K562 (cell line): ENCODE measurements around the gene SKOR1.

Experiments
- FOXJ3 ChIP-seq: sonication (generic); formaldehyde crosslinking; IDR thresholded peaks from 2 replicates; pipeline ENCODE4 v1.4.0; 2020; ENCODE audit warnings: mild to moderate bottlenecking, missing genetic modification reagents
- GTF2F1 ChIP-seq: IDR thresholded peaks from 2 replicates; pipeline ENCODE4 v1.6.1; 2011; ENCODE audit warnings: low read depth, low read length, improper control_type of control experiment
- NR3C1 ChIP-seq: sonication (generic); formaldehyde crosslinking; IDR thresholded peaks from 2 replicates; pipeline ENCODE4 v1.8.1; 2022; ENCODE audit warnings: missing genetic modification reagents
- POLR2AphosphoS5 ChIP-seq: IDR thresholded peaks from 2 replicates; pipeline ENCODE4 v1.6.1; 2011; ENCODE audit warnings: mild to moderate bottlenecking, low read depth, low read length, moderate library complexity; ENCODE audit not compliant: control insufficient read depth, insufficient read depth
- TRIM28 ChIP-seq: fragments of 450-650 bp; IDR thresholded peaks from 2 replicates; pipeline ENCODE4 v1.6.1; 2017
- TF ChIP-seq, protein P1 (sequence below), 3 experiments: IDR thresholded peaks in 2 of 3; conservative IDR thresholded peaks in 1 of 3; 2 replicates each; pipeline ENCODE4 v1.5.1; 2011 to 2012; ENCODE audit warnings: low read length in 3 of 3, mild to moderate bottlenecking in 3 of 3, control low read depth in 2 of 3, improper control_type of control experiment in 1 of 3, inconsistent platforms in 1 of 3, low read depth in 1 of 3, mixed read lengths in 1 of 3, moderate library complexity in 1 of 3; ENCODE audit not compliant: insufficient read depth in 2 of 3

DNA sequence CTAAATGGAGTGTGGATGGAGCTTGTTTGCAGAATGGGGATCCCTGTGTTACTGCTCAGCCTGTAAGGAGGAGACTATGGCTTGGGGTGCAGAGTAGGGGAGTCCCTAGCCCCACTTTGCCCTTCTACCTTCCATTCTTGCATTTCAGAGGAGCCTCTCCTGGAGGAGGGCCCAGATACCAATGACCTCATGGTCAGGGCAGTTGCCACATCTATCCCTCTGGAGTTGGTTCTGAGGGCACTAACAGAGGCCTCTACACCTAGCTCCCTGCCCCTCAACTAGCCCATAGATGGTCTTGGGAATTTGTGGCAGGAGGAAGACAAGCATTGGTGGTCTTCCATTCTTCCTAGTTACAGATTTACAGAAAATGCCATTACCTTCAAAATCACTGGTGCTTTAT lies 6.1 kb downstream of the SKOR1 start:
- TF ChIP-seq GTF2F1 (no peak), NR3C1 (CRISPR knock-in tag) (no peak), POLR2AphosphoS5 (no peak), TRIM28 (no peak), FOXJ3 (no peak)
- TF ChIP-seq, protein P1, sequence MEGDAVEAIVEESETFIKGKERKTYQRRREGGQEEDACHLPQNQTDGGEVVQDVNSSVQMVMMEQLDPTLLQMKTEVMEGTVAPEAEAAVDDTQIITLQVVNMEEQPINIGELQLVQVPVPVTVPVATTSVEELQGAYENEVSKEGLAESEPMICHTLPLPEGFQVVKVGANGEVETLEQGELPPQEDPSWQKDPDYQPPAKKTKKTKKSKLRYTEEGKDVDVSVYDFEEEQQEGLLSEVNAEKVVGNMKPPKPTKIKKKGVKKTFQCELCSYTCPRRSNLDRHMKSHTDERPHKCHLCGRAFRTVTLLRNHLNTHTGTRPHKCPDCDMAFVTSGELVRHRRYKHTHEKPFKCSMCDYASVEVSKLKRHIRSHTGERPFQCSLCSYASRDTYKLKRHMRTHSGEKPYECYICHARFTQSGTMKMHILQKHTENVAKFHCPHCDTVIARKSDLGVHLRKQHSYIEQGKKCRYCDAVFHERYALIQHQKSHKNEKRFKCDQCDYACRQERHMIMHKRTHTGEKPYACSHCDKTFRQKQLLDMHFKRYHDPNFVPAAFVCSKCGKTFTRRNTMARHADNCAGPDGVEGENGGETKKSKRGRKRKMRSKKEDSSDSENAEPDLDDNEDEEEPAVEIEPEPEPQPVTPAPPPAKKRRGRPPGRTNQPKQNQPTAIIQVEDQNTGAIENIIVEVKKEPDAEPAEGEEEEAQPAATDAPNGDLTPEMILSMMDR (IDR thresholded peaks at IDR 0.05 in 2 of 3, conservative IDR thresholded peaks at IDR 0.05 in 1 of 3; ENCODE audit: insufficient read depth in 2 of 3, low read depth in 1 of 3, low read length in 3 of 3) = no peak
